OCI-LY7 (cell line): ENCODE measurements around the gene TBC1D23.

Experiments
- CTCF ChIP-seq: fragments of 200-600 bp; sonication (generic); conservative IDR thresholded peaks from 2 replicates; pipeline ENCODE4 v1.5.1; 2014; ENCODE audit warnings: mild to moderate bottlenecking, antibody characterized with exemption, low read length, moderate library complexity, mixed read lengths
- EZH2phosphoT487 ChIP-seq: fragments of 200-600 bp; sonication (generic); IDR thresholded peaks from 2 replicates; pipeline ENCODE4 v1.6.1; 2018; ENCODE audit warnings: low read depth, borderline replicate concordance, mild to moderate bottlenecking, mixed run types, antibody characterized with exemption, low read length, moderate library complexity, mixed read lengths

- TF ChIP-seq CTCF (no peak), EZH2phosphoT487 (no peak)
Measured at GRCh38 chr3:100226712-100227429, 33.9 kb upstream of the TBC1D23 start.
